IMR-90 (cell line): Measurements from ENCODE around the gene JAGN1. TPM values are rescaled to one million over a fixed set of nuclear protein-coding genes. Genes with fewer than 3 reads are reported as not detected.

ENCODE experiments used
- ATAC-seq: fragments of 200-7000 bp; cut with Tn5 transposase; 2 replicates; pipeline ENCODE4 v1.9.1; 2020; ENCODE audit warnings: low read depth, mild to moderate bottlenecking, moderate library complexity
- BruUV-seq: library from RNA; stranded (reverse); fragments of 400-500 nt; replicated peaks from 2 replicates; lab custom pipeline; 2021; lab: Mats Ljungman, UMichigan
- CTCF ChIA-PET: fragments of 300-600 bp; formaldehyde crosslinking; extraction: SDS; loops from one replicate; lab custom pipeline; 2021; ENCODE audit warnings: antibody characterized with exemption; lab: Yijun Ruan, JAX
- POLR2A ChIA-PET: fragments of 300-600 bp; sonication (Branson Sonifier 250); formaldehyde crosslinking; loops from one replicate; lab custom pipeline; 2022; ENCODE audit warnings: antibody characterized with exemption; ENCODE audit not compliant: unreplicated experiment; lab: Charles Lee
- DNase-seq: peaks from one replicate; pipeline ENCODE4 v3.0.0; 2013
- H2AFZ ChIP-seq: replicated peaks from 2 replicates; pipeline ENCODE3; 2013; ENCODE audit warnings: low read length, mild to moderate bottlenecking; ENCODE audit not compliant: poor library complexity
- H2AK5ac ChIP-seq: 2 replicates; pipeline ENCODE4 v1.6.1; 2013; ENCODE audit warnings: low read depth, low read length, inconsistent platforms
- H2AK9ac ChIP-seq: replicated peaks from 2 replicates; pipeline ENCODE3; 2013; ENCODE audit warnings: mild to moderate bottlenecking, low read depth, low read length, moderate library complexity; ENCODE audit not compliant: poor library complexity
- H2BK120ac ChIP-seq: 2 replicates; pipeline ENCODE4 v1.6.1; 2013; ENCODE audit warnings: low read depth, low read length, inconsistent platforms
- H2BK15ac ChIP-seq: 3 replicates; pipeline ENCODE4 v1.6.1; 2013; ENCODE audit warnings: low read depth, low read length, inconsistent platforms
- H2BK20ac ChIP-seq: 2 replicates; pipeline ENCODE4 v1.6.1; 2013; ENCODE audit warnings: low read depth, mild to moderate bottlenecking, inconsistent platforms, low read length, moderate library complexity
- H2BK5ac ChIP-seq: 2 replicates; pipeline ENCODE4 v1.6.1; 2013; ENCODE audit warnings: mild to moderate bottlenecking, low read depth, low read length, inconsistent platforms; ENCODE audit not compliant: poor library complexity, severe bottlenecking
- H3K14ac ChIP-seq: replicated peaks from 2 replicates; pipeline ENCODE4 v1.6.1; 2013; ENCODE audit warnings: low read depth, low read length, inconsistent platforms
- H3K18ac ChIP-seq: 2 replicates; pipeline ENCODE4 v1.6.1; 2013; ENCODE audit warnings: low read depth, low read length, control low read depth
- H3K23ac ChIP-seq: 2 replicates; pipeline ENCODE4 v1.6.1; 2013; ENCODE audit warnings: low read depth, low read length, inconsistent platforms
- H3K27ac ChIP-seq: 2 replicates; pipeline ENCODE4 v1.5.1; 2013; ENCODE audit warnings: mild to moderate bottlenecking, control low read depth, low read length; ENCODE audit not compliant: insufficient read depth
- H3K27me3 ChIP-seq: 2 replicates; pipeline ENCODE4 v1.6.1; 2013; ENCODE audit warnings: low read length; ENCODE audit not compliant: control insufficient read depth, insufficient read depth
- H3K36me3 ChIP-seq: 2 replicates; pipeline ENCODE4 v1.6.1; 2013; ENCODE audit warnings: low read length, mixed read lengths; ENCODE audit not compliant: control insufficient read depth, insufficient read depth
- H3K4ac ChIP-seq: 2 replicates; pipeline ENCODE4 v1.6.1; 2013; ENCODE audit warnings: low read depth, low read length, inconsistent platforms
- H3K4me1 ChIP-seq: 2 replicates; pipeline ENCODE4 v1.6.1; 2013; ENCODE audit warnings: low read length, mixed read lengths; ENCODE audit not compliant: control insufficient read depth, insufficient read depth
- H3K4me2 ChIP-seq: 2 replicates; pipeline ENCODE4 v1.6.1; 2013; ENCODE audit warnings: low read depth, mild to moderate bottlenecking, control low read depth, low read length, moderate library complexity
- H3K4me3 ChIP-seq: 2 replicates; pipeline ENCODE4 v1.5.1; 2013; ENCODE audit warnings: low read depth, mild to moderate bottlenecking, control low read depth, low read length, moderate library complexity; ENCODE audit not compliant: insufficient read depth
- H3K56ac ChIP-seq: 2 replicates; pipeline ENCODE4 v1.6.1; 2013; ENCODE audit warnings: low read length, inconsistent platforms; ENCODE audit not compliant: insufficient read depth; ENCODE audit errors: extremely low read depth
- H3K79me1 ChIP-seq, 2 experiments: 2 replicates each; pipeline ENCODE4 v1.6.1; 2013; ENCODE audit warnings: low read length in 2 of 2, inconsistent platforms in 1 of 2, low read depth in 1 of 2
- H3K9ac ChIP-seq: 2 replicates; pipeline ENCODE4 v1.6.1; 2013; ENCODE audit warnings: low read depth, low read length, control low read depth
- H3K9me1 ChIP-seq: 2 replicates; pipeline ENCODE4 v1.6.1; 2013; ENCODE audit warnings: low read length, inconsistent platforms; ENCODE audit not compliant: insufficient read depth
- H3K9me3 ChIP-seq: 2 replicates; pipeline ENCODE4 v1.6.1; 2013; ENCODE audit warnings: low read length; ENCODE audit not compliant: control insufficient read depth, insufficient read depth
- H4K20me1 ChIP-seq: 2 replicates; pipeline ENCODE4 v1.6.1; 2013; ENCODE audit warnings: low read length, inconsistent platforms; ENCODE audit not compliant: insufficient read depth
- H4K5ac ChIP-seq: 2 replicates; pipeline ENCODE4 v1.6.1; 2013; ENCODE audit warnings: mild to moderate bottlenecking, low read depth, low read length, control low read depth
- H4K8ac ChIP-seq, 2 experiments: 2 replicates each; pipeline ENCODE4 v1.6.1; 2013; ENCODE audit warnings: low read depth in 2 of 2, low read length in 2 of 2, control low read depth in 1 of 2, inconsistent platforms in 1 of 2
- H4K91ac ChIP-seq: 2 replicates; pipeline ENCODE4 v1.6.1; 2013; ENCODE audit warnings: low read depth, low read length, inconsistent platforms; ENCODE audit not compliant: insufficient read depth
- MAZ ChIP-seq: IDR thresholded peaks from 2 replicates; pipeline ENCODE4 v1.6.1; 2012; ENCODE audit warnings: low read depth, mild to moderate bottlenecking, low read length, improper control_type of control experiment, moderate library complexity, borderline replicate concordance
- NFE2L2 ChIP-seq: fragments of 150-350 bp; IDR thresholded peaks from 2 replicates; pipeline ENCODE4 v1.6.1; 2016; ENCODE audit warnings: low read depth, mild to moderate bottlenecking, low read length
- RAD21 ChIP-seq: IDR thresholded peaks from 2 replicates; pipeline ENCODE4 v1.6.1; 2012; ENCODE audit warnings: low read length, improper control_type of control experiment
- WGBS, 2 experiments: methylation state at CpG; one replicate each; pipeline versions ENCODE4 v1.1.5 to v1.1.7; 2013; ENCODE audit warnings: missing lambda C conversion rate in 2 of 2; ENCODE audit not compliant: insufficient read length in 1 of 2; ENCODE audit errors: extremely low coverage in 2 of 2; 5-methylcytosine and 5-hydroxymethylcytosine counted together
- dilution Hi-C: fragments of 300-500 bp; cut with HindIII; formaldehyde crosslinking; loops from one replicate; pipeline ENCODE4 v1.14.3; 2018; ENCODE audit warnings: low sequenced_read_pairs; ENCODE audit not compliant: unreplicated experiment
- in situ Hi-C: fragments of 300-500 bp; cut with MboI; formaldehyde crosslinking; loops from 3 replicates; pipeline ENCODE4 v1.14.3; 2019; ENCODE audit warnings: low sequenced_read_pairs, inconsistent platforms, mixed read lengths
- intact Hi-C: fragments of 100-400 bp; cut with micrococcal nuclease; formaldehyde crosslinking; loops from 2 replicates; pipeline ENCODE4 v1.10.0; 2022
- polyA plus RNA-seq, 3 experiments: library from polyadenylated mRNA; depleted of rRNA; stranded (reverse); fragments of >200 nt; gene quantifications; 2 replicates each; pipeline ENCODE4 v1.2.3, GENCODE V29; 2012; ENCODE audit warnings: low replicate concordance in 1 of 3
- total RNA-seq: library from RNA; depleted of rRNA; stranded (reverse); fragments of >200 nt; gene quantifications from 2 replicates; pipeline ENCODE4 v1.2.3, GENCODE V29; 2012

JAGN1 gene
- total and polyA plus RNA-seq, 2 of the 4 experiments (the other 2 are of a cell fraction), result 32.7 to 39.3 TPM

DNA sequence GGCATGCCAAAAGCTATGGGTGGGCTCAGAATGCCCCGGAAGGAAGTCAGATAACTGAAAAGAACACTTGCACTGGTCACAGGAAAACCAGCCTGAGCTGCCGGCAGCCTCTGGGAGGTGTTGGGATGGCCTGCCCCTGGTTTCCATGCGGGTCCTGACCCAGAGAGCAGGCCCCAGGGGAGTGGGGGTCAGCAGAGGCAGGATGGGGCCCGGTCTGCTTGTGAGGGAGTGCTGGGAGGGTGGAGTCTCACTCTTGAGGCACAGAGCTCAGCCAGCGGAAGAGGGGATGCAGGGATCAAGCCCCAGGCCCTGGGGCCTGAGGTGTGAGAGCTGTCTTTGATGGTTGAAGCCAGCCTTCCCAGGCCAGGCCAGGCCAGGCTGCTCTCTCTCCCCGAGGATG lies 44.2 kb upstream of the JAGN1 start:
- Histone ChIP-seq H3K4ac (no peak overlapping the region), H3K9me1 (0 out of 2 replicates have a peak, but pooled peaks cover 2% of the 10 kb centered on the region), H4K91ac (no peak overlapping the region), H3K4me3 (no peak overlapping the region), H2AFZ (peak overlapping the region; percentile 11), H3K18ac (no peak overlapping the region), H3K4me2 (no peak overlapping the region), H4K8ac (no peak overlapping the region), H4K5ac (no peak overlapping the region), H3K4me1 (no peaks in the 10 kb centered on the region), H2BK5ac (no peak overlapping the region), H3K23ac (no peak overlapping the region), H3K56ac (no peak overlapping the region), H3K9ac (no peak overlapping the region), H3K27me3 (no peaks in the 10 kb centered on the region), H3K27ac (no peak overlapping the region), H4K20me1 (no peaks in the 10 kb centered on the region), H3K14ac (no peak overlapping the region), H2BK20ac (no peak overlapping the region), H2BK15ac (no peak overlapping the region), H2BK120ac (no peak overlapping the region), H3K36me3 (peaks cover 6% of the 10 kb centered on the region; the same call in 1 of the 2 replicates), H3K9me3 (no peaks in the 10 kb centered on the region), H2AK5ac (no peak overlapping the region), H2AK9ac (peak overlapping the region; percentile 28), H3K79me1 (peaks cover 9 to 24% of the 10 kb centered on the region in 2 experiments)
- in situ Hi-C loops (no loop called here), dilution Hi-C loops (no loop called here), intact Hi-C loops (loop anchor here (10.0 kb wide), 1 partner anchor 439 kb away; no protein-coding TSS in a partner anchor)
- TF ChIP-seq RAD21 (no peak), NFE2L2 (no peak), MAZ (no peak)
- ChIA-PET POLR2A (no interaction called here), CTCF (no interaction called here)
- DNase-seq (no peak), ATAC-seq (no peak)
- BruUV-seq, result no TSS peak
- whole genome bisulfite sequencing, 2 experiments, result 68% methylated on average over 2 of the region's 6 CpGs; no CpG with 5 or more reads in 1 of the 2 experiments
